ENCODE results near the gene NEMP2. TPM values are rescaled to one million over a fixed set of nuclear protein-coding genes. Genes with fewer than 3 reads are reported as not detected.

NEMP2 gene
- total RNA-seq, 2 donors from 2014 or later: 3.2 to 3.6 TPM

- Histone ChIP-seq H3K36me3 (no peaks in the 10 kb centered on the region), H3K27me3 (replicated peaks; ENCODE audit: insufficient read depth) (no peaks in the 10 kb centered on the region), H3K27ac (no peak overlapping the region), H3K9me3 (no peaks in the 10 kb centered on the region), H3K4me3 (no peak overlapping the region), H3K4me1 (ENCODE audit: control insufficient read depth in 1 of 2, low read depth in 2 of 2) (no peaks in the 10 kb centered on the region)
- no peak for DNase-seq (ENCODE audit: low spot score)
- TF ChIP-seq CTCF (IDR thresholded peaks at IDR 0.05): no peak
- no peak for ATAC-seq (ENCODE audit: insufficient number of reproducible peaks, low FRiP score, low read depth)
These were observed 76.0 kb downstream of the NEMP2 start for GRCh38 chr2:190458352-190459107.

GRCh38 chr2:190457256-190457655 lies 77.3 kb downstream of the NEMP2 start:
- no peak overlapping the region for H3K4me3 ChIP-seq
- H3K4me1 ChIP-seq (ENCODE audit: control insufficient read depth in 1 of 2, low read depth in 2 of 2): no peaks in the 10 kb centered on the region
- no peaks in the 10 kb centered on the region for H3K27me3 ChIP-seq (replicated peaks; ENCODE audit: insufficient read depth)
- no peak for TF ChIP-seq CTCF (IDR thresholded peaks at IDR 0.05)
- H3K9me3 ChIP-seq: no peaks in the 10 kb centered on the region
- no peaks in the 10 kb centered on the region for H3K36me3 ChIP-seq
- DNase-seq (ENCODE audit: low spot score): no peak
- H3K27ac ChIP-seq: no peak overlapping the region
- no peak for ATAC-seq (ENCODE audit: insufficient number of reproducible peaks, low FRiP score, low read depth)

GRCh38 chr2:190456833-190457232 lies 77.7 kb downstream of the NEMP2 start:
- DNase-seq (ENCODE audit: low spot score): no peak
- ATAC-seq (ENCODE audit: insufficient number of reproducible peaks, low FRiP score, low read depth): no peak

GRCh38 chr2:190455358-190456095 lies 79.0 kb downstream of the NEMP2 start:
- Histone ChIP-seq H3K27me3 (replicated peaks; ENCODE audit: insufficient read depth) (no peaks in the 10 kb centered on the region), H3K9me3 (no peaks in the 10 kb centered on the region), H3K36me3 (no peaks in the 10 kb centered on the region), H3K4me1 (ENCODE audit: control insufficient read depth in 1 of 2, low read depth in 2 of 2) (no peaks in the 10 kb centered on the region), H3K4me3 (no peak overlapping the region), H3K27ac (no peak overlapping the region)
- ATAC-seq (ENCODE audit: insufficient number of reproducible peaks, low FRiP score, low read depth): no peak
- no peak for DNase-seq (ENCODE audit: low spot score)
- no peak for TF ChIP-seq CTCF (IDR thresholded peaks at IDR 0.05)

More at GRCh38 chr2:190456833-190457232, 77.7 kb downstream of the NEMP2 start:
- no peak for TF ChIP-seq CTCF (IDR thresholded peaks at IDR 0.05)
- no peak overlapping the region for H3K27ac ChIP-seq
- H3K4me1 ChIP-seq (ENCODE audit: control insufficient read depth in 1 of 2, low read depth in 2 of 2): no peaks in the 10 kb centered on the region
- H3K27me3 ChIP-seq (replicated peaks; ENCODE audit: insufficient read depth): no peaks in the 10 kb centered on the region
- no peak overlapping the region for H3K4me3 ChIP-seq
- no peaks in the 10 kb centered on the region for H3K36me3 ChIP-seq
- H3K9me3 ChIP-seq: no peaks in the 10 kb centered on the region

GRCh38 chr2:190454795-190455194 lies 79.7 kb downstream of the NEMP2 start:
- Histone ChIP-seq H3K4me1 (ENCODE audit: control insufficient read depth in 1 of 2, low read depth in 2 of 2) (no peaks in the 10 kb centered on the region), H3K27ac (no peak overlapping the region), H3K4me3 (no peak overlapping the region), H3K36me3 (no peaks in the 10 kb centered on the region), H3K27me3 (replicated peaks; ENCODE audit: insufficient read depth) (no peaks in the 10 kb centered on the region), H3K9me3 (no peaks in the 10 kb centered on the region)
- DNase-seq (ENCODE audit: low spot score) (no peak), ATAC-seq (ENCODE audit: insufficient number of reproducible peaks, low FRiP score, low read depth) (no peak)
- no peak for TF ChIP-seq CTCF (IDR thresholded peaks at IDR 0.05)

Measured in thoracic aorta (tissue), 2 donors.